Mesothelial cell of epicardium (in vitro differentiated cells): Measurements from ENCODE around the gene FIGNL2. TPM values are rescaled to one million over a fixed set of nuclear protein-coding genes. Genes with fewer than 3 reads are reported as not detected.
"Not testable (repeated sequence)": the region's sequence is repeated elsewhere in the genome, so short reads cannot be mapped to it uniquely, and the experiment has no call there.

Experiments used
- DNase-seq, 2 experiments: peaks; one replicate each; pipeline ENCODE4 v3.0.0; 2021; ENCODE audit warnings: low spot score in 2 of 2; ENCODE audit not compliant: unreplicated experiment in 2 of 2
- H3K27ac Mint-ChIP-seq: 2 replicates; pipeline ENCODE4 v1.8.0; 2021; ENCODE audit warnings: mixed read lengths
- H3K27me3 Mint-ChIP-seq: 2 replicates; pipeline ENCODE4 v1.8.0; 2021; ENCODE audit warnings: low read depth, mixed read lengths
- H3K36me3 Mint-ChIP-seq: 2 replicates; pipeline ENCODE4 v1.8.0; 2021; ENCODE audit warnings: mixed read lengths
- H3K4me1 Mint-ChIP-seq: 2 replicates; pipeline ENCODE4 v1.8.0; 2021; ENCODE audit warnings: mixed read lengths
- H3K4me3 Mint-ChIP-seq: 2 replicates; pipeline ENCODE4 v1.8.0; 2021; ENCODE audit warnings: mild to moderate bottlenecking, moderate library complexity, mixed read lengths
- H3K9me3 Mint-ChIP-seq: 2 replicates; pipeline ENCODE4 v1.8.0; 2021; ENCODE audit warnings: mixed read lengths
- CTCF ChIP-seq: fragments of 200-600 bp; sonication (generic); IDR thresholded peaks from one replicate; pipeline ENCODE4 v1.5.0; 2021; ENCODE audit warnings: antibody characterized with exemption; ENCODE audit not compliant: unreplicated experiment
- total RNA-seq: library from RNA; stranded (reverse); gene quantifications from 3 replicates; pipeline ENCODE4 v1.2.1, GENCODE V29; 2021

The FIGNL2 gene
- total RNA-seq, 1 donor from 2014 or later: 5.2 TPM

- peak within 1 kb of the TSS; percentile 34 for H3K4me3 Mint-ChIP-seq
- DNase-seq: peak in 1 of 2 experiments; percentile 67
Measured at GRCh38 chr12:51887476-51888315, 39.2 kb upstream of the FIGNL2 start, which contains the start of gene ANKRD33. Gene ANKRD33, plus strand, starts transcription at chr12:51888103. Its CDS starts 84 bp downstream, at chr12:51888187.

DNA sequence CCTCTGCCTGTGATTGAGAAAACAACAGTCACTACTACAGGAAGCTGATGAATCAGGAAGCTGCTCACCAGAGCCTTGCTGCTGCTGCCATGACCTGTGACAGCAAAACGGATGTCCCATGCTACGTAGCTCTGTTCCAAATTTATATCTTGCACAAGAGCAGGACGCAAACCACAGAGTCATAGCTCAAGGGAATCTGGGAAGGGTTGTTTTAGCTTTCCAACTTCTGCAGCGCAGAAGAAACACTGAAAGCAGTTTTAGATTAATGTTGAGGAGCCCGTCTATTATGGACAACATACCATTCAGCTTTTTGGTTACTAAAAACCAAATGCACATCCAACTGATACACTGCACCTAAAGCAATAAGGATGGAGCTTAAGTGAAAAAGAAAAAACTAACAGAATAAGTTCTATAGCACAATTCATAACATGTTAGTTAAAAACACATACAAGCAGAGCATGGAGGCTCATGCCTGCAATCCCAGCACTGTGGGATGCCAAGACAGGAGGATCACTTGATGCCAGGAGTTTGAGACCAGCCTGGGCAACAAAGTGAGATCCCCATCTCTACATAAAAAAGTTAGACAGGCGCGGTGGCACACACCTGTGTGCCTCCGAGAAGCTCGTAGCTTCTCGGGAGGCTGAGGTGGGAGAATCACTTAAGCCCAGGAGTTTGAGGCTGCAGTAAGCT lies 37.6 kb upstream of the FIGNL2 start:
- no peak overlapping the region for H3K27ac Mint-ChIP-seq
- H3K36me3 Mint-ChIP-seq: no peaks in the 10 kb centered on the region
- TF ChIP-seq CTCF: no peak
- DNase-seq: no peak
- no peaks in the 10 kb centered on the region for H3K9me3 Mint-ChIP-seq
- H3K4me1 Mint-ChIP-seq: peaks cover 12% of the 10 kb centered on the region
- H3K27me3 Mint-ChIP-seq: peaks cover 6% of the 10 kb centered on the region
- no peak overlapping the region for H3K4me3 Mint-ChIP-seq

More at GRCh38 chr12:51887476-51888315, 39.2 kb upstream of the FIGNL2 start, which contains the start of gene ANKRD33:
- Mint-ChIP-seq H3K4me1 (peaks cover 12% of the 10 kb centered on the region), H3K36me3 (no peaks in the 10 kb centered on the region), H3K27me3 (peaks cover 6% of the 10 kb centered on the region), H3K9me3 (no peaks in the 10 kb centered on the region), H3K27ac (no peak within 1 kb of the TSS)
- TF ChIP-seq CTCF: no peak

DNA sequence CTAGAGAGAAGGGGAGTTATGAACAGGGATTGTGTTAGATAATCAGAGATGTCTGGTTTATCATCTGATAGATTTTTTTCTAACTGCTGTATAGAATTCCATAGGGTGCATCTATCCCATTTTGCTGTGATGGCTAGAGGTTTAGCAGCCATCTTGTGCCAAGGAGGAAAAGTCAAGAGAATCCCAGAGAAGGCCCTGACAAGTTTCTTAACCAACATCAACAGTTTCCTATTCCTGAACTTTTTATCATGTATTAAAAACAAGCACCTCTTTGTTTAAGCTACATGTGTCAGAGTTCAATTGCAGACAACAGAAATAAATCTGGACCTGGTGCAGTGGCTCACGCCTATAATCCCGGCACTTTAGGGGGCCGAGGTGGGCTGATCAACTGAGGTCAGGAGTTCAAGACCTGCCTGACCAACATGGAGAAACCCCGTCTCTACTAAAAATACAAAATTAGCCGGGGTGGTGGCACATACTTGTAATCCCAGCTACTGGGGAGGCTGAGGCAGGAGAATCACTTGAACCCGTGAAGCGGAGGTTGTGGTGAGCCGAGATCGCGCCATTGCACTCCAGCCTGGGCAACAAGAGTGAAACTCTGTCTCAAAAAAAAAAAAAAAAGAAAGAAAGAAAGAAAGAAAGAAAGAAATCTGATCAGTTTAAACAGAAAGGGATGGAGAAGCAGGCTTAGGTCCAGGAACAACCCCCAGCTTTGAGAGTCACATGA lies 36.9 kb upstream of the FIGNL2 start:
- not testable (repeated sequence) for H3K27ac Mint-ChIP-seq, DNase-seq, H3K36me3 Mint-ChIP-seq, H3K4me3 Mint-ChIP-seq, H3K27me3 Mint-ChIP-seq, H3K9me3 Mint-ChIP-seq
- peaks cover 12% of the 10 kb centered on the region for H3K4me1 Mint-ChIP-seq

GRCh38 chr12:51884676-51885229 lies 36.2 kb upstream of the FIGNL2 start:
- no peaks in the 10 kb centered on the region for H3K9me3 Mint-ChIP-seq
- H3K4me3 Mint-ChIP-seq: no peak overlapping the region
- no peak overlapping the region for H3K27ac Mint-ChIP-seq
- peaks cover 12% of the 10 kb centered on the region for H3K4me1 Mint-ChIP-seq
- peaks cover 6% of the 10 kb centered on the region for H3K27me3 Mint-ChIP-seq
- TF ChIP-seq CTCF: no peak
- no peaks in the 10 kb centered on the region for H3K36me3 Mint-ChIP-seq
- no peak for DNase-seq

DNA sequence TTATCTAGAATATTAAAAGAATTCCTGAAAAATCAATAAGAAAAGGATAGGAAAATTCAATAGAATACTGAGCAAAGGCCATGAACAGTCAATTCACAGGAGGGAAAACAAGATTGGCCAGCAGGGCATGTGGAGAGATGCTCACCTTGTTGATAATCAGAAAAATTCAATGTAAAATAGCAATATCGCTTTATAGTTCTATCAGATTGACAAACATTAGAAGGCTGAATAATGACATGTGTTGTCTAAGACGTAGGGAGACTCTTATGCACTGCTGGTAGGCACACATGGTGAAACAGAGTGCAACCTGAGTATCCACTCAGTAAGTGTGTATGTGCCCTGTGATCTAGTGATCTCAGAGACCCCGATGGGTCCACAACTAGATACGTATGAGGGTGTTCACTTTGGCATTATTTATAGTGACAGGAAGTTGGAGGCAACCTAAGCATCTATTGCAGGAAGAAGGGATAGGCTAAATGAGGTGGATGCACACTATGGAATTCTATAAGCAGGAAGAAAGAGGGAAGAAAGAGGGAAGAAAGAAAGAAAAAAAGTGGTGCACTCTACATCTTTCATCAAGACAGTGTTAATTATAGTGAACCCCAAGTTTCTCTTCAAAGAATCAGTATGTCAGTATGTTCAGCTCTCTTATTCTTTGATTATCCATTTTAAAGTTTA lies 35.6 kb upstream of the FIGNL2 start:
- DNase-seq: no peak
- Mint-ChIP-seq H3K36me3 (no peaks in the 10 kb centered on the region), H3K27ac (no peak overlapping the region), H3K4me1 (peaks cover 12% of the 10 kb centered on the region), H3K27me3 (peaks cover 6% of the 10 kb centered on the region), H3K4me3 (no peak overlapping the region), H3K9me3 (no peaks in the 10 kb centered on the region)
- no peak for TF ChIP-seq CTCF
